ENCODE results near the gene PWWP2B.

GRCh38 chr10:132462463-132463332 lies 65.7 kb downstream of the PWWP2B start:
- TF ChIP-seq CTCF (IDR thresholded peaks at IDR 0.05): no peak
- no peak for TF ChIP-seq POLR2A (IDR thresholded peaks at IDR 0.05; ENCODE audit: low read depth)
- TF ChIP-seq POLR2AphosphoS5 (IDR thresholded peaks at IDR 0.05): no peak
- TF ChIP-seq EP300 (IDR thresholded peaks at IDR 0.05): no peak

Data from esophagus muscularis mucosa (tissue), 4 donors.